Measurements from ENCODE around the gene UNC119B. TPM values are rescaled to one million over a fixed set of nuclear protein-coding genes. Genes with fewer than 3 reads are reported as not detected.

UNC119B gene
- total RNA-seq, 4 donors from 2014 or later, result 5.0 to 20.3 (median 13.9) TPM

DNA sequence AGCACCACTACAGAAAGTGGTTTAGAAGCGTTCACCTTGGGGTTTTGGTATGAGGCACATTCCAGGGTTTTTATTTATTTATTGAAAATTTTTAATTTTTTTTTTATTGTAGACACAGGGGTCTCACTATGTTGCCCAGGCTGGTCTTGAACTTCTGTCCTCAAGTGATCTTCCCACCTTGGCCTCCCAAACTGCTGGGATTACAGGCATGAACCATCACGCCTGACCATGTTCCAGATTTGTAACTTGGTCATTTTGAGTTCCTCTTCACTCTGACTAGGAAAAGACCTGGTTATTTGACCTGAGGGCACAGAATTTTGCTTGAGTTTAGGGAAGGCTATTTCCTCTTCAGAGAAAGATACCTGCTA, 20.2 kb upstream of the UNC119B start:
- no peak for DNase-seq (ENCODE audit: low spot score in 2 of 2)
- intact Hi-C loops (cut with DNase I; ENCODE audit: low total_unique reads), result no loop called here
- WGBS, 2 donors, result 90 to 95% methylated on average over 2 of the region's 2 CpGs
- H3K4me3 ChIP-seq (ENCODE audit: low read depth, poor library complexity, severe bottlenecking), result no peak overlapping the region
- no peak for TF ChIP-seq POLR2A (IDR thresholded peaks at IDR 0.05)
- no peak for TF ChIP-seq CTCF (IDR thresholded peaks at IDR 0.05)

DNA sequence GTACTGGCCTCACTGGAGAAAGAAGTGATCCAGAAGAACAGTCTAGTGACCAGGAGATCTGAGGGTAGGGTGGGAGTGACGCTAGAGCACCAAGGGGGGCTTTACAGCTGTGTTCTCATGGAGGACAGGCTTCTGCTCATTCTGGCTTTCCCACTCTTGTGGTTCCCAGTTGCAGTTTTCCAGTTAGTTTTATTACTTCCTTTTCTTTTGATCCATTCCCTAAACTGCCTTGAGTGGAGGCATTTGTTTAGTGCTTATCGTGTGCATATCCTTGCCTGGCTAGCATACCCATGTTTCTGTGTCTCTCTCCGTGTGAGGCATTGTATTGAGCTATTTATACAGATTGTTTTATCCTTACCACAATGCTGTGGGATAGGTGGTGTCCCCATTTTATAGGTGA, 19.3 kb upstream of the UNC119B start:
- H3K4me3 ChIP-seq (ENCODE audit: low read depth, poor library complexity, severe bottlenecking), result no peak overlapping the region
- intact Hi-C loops (cut with DNase I; ENCODE audit: low total_unique reads), result no loop called here
- DNase-seq (ENCODE audit: low spot score in 2 of 2), result no peak
- WGBS, 2 donors, result 67 to 77% methylated on average over 3 of the region's 3 CpGs
- TF ChIP-seq POLR2A (IDR thresholded peaks at IDR 0.05) (no peak), CTCF (IDR thresholded peaks at IDR 0.05) (no peak)

GRCh38 chr12:120692524-120693033, 17.7 kb upstream of the UNC119B start:
- no peak overlapping the region for H3K4me3 ChIP-seq (ENCODE audit: low read depth, poor library complexity, severe bottlenecking)
- DNase-seq (ENCODE audit: low spot score in 2 of 2), result no peak
- TF ChIP-seq POLR2A (IDR thresholded peaks at IDR 0.05) (no peak), CTCF (IDR thresholded peaks at IDR 0.05) (no peak)
- intact Hi-C loops (cut with DNase I; ENCODE audit: low total_unique reads), result no loop called here
- whole genome bisulfite sequencing, 2 donors, result 72 to 74% methylated on average over 11 of the region's 11 CpGs

GRCh38 chr12:120693848-120694247, 16.4 kb upstream of the UNC119B start:
- WGBS, 2 donors, result 87 to 90% methylated on average over 4 of the region's 4 CpGs
- no peak for TF ChIP-seq CTCF (IDR thresholded peaks at IDR 0.05)
- TF ChIP-seq POLR2A (IDR thresholded peaks at IDR 0.05), result no peak
- no peak overlapping the region for H3K4me3 ChIP-seq (ENCODE audit: low read depth, poor library complexity, severe bottlenecking)
- intact Hi-C loops (cut with DNase I; ENCODE audit: low total_unique reads), result no loop called here
- DNase-seq (ENCODE audit: low spot score in 2 of 2), result no peak

DNA sequence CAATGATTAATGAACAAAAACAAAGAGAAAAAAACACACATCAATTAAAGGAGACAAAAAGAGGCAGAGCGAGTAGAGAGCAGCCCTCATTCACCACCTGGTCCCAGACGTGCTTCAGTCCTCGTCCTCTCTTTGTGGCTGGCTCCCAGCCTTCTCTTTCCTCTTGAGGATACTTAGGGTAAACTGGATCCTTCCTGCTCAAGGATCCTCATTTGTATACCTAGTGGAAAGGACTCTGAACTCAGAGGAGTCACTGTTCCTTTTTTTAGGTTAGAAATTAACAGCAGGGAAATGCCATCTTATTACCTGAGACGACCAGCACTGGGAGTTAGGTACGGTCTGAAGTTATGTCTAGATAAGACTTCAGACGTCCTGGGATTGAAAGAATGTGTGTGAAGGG, 13.6 kb upstream of the UNC119B start:
- H3K4me3 ChIP-seq (ENCODE audit: low read depth, poor library complexity, severe bottlenecking), result no peak overlapping the region
- 90 to 92% methylated on average over 6 of the region's 6 CpGs for WGBS, 2 donors
- TF ChIP-seq CTCF (IDR thresholded peaks at IDR 0.05) (no peak), POLR2A (IDR thresholded peaks at IDR 0.05) (no peak)
- intact Hi-C loops (cut with DNase I; ENCODE audit: low total_unique reads), result no loop called here
- DNase-seq (ENCODE audit: low spot score in 2 of 2), result no peak

GRCh38 chr12:120697344-120697743, 12.9 kb upstream of the UNC119B start:
- no peak for TF ChIP-seq CTCF (IDR thresholded peaks at IDR 0.05)
- TF ChIP-seq POLR2A (IDR thresholded peaks at IDR 0.05), result no peak
- WGBS, 2 donors, result 96 to 100% methylated on average over 1 of the region's 1 CpG
- DNase-seq (ENCODE audit: low spot score in 2 of 2), result no peak
- H3K4me3 ChIP-seq (ENCODE audit: low read depth, poor library complexity, severe bottlenecking), result no peak overlapping the region
- intact Hi-C loops (cut with DNase I; ENCODE audit: low total_unique reads), result no loop called here
